ENCODE measurements around the gene F8.

DNA sequence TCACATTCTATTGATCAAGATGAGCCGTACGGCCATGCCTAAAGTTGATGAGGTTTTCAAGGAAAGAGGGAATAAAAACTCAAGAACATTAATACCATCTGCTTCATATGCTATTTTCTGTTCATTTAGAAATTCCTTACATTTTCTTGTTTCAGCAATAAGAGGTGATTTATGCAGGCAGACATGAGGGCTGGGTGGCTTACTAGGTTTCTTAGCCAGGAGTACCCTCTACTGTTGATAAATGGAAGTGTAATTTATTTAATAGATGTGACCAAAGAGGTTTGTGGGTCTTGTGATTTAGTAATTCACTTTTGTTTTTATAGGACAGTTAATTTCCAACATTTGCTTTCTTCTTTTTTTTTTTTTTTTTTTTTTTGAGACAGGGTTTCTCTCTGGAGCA is 181.7 kb downstream of the F8 start:
- TF ChIP-seq CTCF (IDR thresholded peaks at IDR 0.05; ENCODE audit: poor library complexity, severe bottlenecking) (peak; percentile 35), POLR2AphosphoS5 (IDR thresholded peaks at IDR 0.05) (no peak), TAF1 (IDR thresholded peaks at IDR 0.05; ENCODE audit: low read depth) (no peak), EP300 (conservative IDR thresholded peaks at IDR 0.05; ENCODE audit: poor library complexity, severe bottlenecking) (no peak), RAD21 (conservative IDR thresholded peaks at IDR 0.05) (peak; percentile 43), REST (IDR thresholded peaks at IDR 0.05; ENCODE audit: borderline replicate concordance) (no peak), EZH2 (IDR thresholded peaks at IDR 0.05; ENCODE audit: borderline replicate concordance, insufficient read depth, low read length, poor library complexity, severe bottlenecking) (no peak), SMC3 (conservative IDR thresholded peaks at IDR 0.05; ENCODE audit: poor library complexity) (no peak)
